ENCODE data around the gene SLC4A3.

GRCh38 chr2:219628235-219628985 is 980 bp downstream of the SLC4A3 start:
- TF ChIP-seq CTCF (conservative IDR thresholded peaks at IDR 0.05; ENCODE audit: low read depth, low read length) (no peak), EZH2 (IDR thresholded peaks at IDR 0.05; ENCODE audit: low read length, unreplicated experiment) (no peak)
